GM23338 (cell line): Measurements from ENCODE around the gene ERRFI1.
"Not testable (repeated sequence)": the region's sequence is repeated elsewhere in the genome, so short reads cannot be mapped to it uniquely, and the experiment has no call there.

Experiments used
- CREB1 ChIP-seq: fragments of 250-450 bp; sonication (Bioruptor Pico); IDR thresholded peaks from 2 replicates; pipeline ENCODE4 v1.5.0; 2020; ENCODE audit warnings: low read depth, mild to moderate bottlenecking, moderate library complexity
- EZH2phosphoT487 ChIP-seq: fragments of 200-600 bp; sonication (generic); IDR thresholded peaks from one replicate; pipeline ENCODE4 v1.8.1; 2018; ENCODE audit warnings: antibody characterized with exemption; ENCODE audit not compliant: unreplicated experiment
- JUNB ChIP-seq: IDR thresholded peaks from one replicate; pipeline ENCODE4 v1.6.1; 2016; ENCODE audit warnings: antibody characterized with exemption; ENCODE audit not compliant: unreplicated experiment
- POLR2AphosphoS5 ChIP-seq: IDR thresholded peaks from 2 replicates; pipeline ENCODE4 v1.6.1; 2016; ENCODE audit warnings: antibody characterized with exemption, low read depth
- TF ChIP-seq, protein P1 (sequence below), 2 experiments: fragments of 200-600 bp in 1 of 2; sonication (generic) in 1 of 2; conservative IDR thresholded peaks; 2 replicates each; pipeline versions ENCODE4 v1.5.1 to v1.6.1; 2016 to 2017; ENCODE audit warnings: antibody characterized with exemption in 2 of 2, low read depth in 2 of 2, mild to moderate bottlenecking in 2 of 2, moderate library complexity in 1 of 2
- TF ChIP-seq, protein P2 (sequence below): IDR thresholded peaks from one replicate; pipeline ENCODE4 v1.6.1; 2018; ENCODE audit warnings: antibody characterized with exemption; ENCODE audit not compliant: unreplicated experiment
- TF ChIP-seq, protein P3 (sequence below): IDR thresholded peaks from 2 replicates; pipeline ENCODE4 v1.6.1; 2016; ENCODE audit warnings: antibody characterized with exemption

DNA sequence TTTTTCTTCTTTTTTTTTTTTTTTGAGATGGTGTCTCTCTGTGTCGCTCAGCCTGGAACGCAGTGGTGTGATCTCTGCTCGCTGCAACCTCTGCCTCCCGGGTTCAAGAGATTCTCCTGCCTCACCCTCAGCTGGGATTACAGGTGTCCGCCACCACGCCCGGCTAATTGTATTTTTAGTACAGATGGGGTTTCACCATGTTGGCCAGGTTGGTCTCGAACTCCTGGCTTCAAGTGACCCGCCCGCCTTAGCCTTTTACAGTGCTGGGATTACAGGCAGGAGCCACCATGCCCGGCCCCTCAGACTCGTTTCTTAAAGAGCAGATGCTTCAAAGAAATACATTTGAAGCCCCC lies 62.8 kb downstream of the ERRFI1 start:
- TF ChIP-seq, protein P1, sequence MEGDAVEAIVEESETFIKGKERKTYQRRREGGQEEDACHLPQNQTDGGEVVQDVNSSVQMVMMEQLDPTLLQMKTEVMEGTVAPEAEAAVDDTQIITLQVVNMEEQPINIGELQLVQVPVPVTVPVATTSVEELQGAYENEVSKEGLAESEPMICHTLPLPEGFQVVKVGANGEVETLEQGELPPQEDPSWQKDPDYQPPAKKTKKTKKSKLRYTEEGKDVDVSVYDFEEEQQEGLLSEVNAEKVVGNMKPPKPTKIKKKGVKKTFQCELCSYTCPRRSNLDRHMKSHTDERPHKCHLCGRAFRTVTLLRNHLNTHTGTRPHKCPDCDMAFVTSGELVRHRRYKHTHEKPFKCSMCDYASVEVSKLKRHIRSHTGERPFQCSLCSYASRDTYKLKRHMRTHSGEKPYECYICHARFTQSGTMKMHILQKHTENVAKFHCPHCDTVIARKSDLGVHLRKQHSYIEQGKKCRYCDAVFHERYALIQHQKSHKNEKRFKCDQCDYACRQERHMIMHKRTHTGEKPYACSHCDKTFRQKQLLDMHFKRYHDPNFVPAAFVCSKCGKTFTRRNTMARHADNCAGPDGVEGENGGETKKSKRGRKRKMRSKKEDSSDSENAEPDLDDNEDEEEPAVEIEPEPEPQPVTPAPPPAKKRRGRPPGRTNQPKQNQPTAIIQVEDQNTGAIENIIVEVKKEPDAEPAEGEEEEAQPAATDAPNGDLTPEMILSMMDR (conservative IDR thresholded peaks at IDR 0.05; ENCODE audit: low read depth in 2 of 2), result not testable (repeated sequence)
- TF ChIP-seq, protein P2, sequence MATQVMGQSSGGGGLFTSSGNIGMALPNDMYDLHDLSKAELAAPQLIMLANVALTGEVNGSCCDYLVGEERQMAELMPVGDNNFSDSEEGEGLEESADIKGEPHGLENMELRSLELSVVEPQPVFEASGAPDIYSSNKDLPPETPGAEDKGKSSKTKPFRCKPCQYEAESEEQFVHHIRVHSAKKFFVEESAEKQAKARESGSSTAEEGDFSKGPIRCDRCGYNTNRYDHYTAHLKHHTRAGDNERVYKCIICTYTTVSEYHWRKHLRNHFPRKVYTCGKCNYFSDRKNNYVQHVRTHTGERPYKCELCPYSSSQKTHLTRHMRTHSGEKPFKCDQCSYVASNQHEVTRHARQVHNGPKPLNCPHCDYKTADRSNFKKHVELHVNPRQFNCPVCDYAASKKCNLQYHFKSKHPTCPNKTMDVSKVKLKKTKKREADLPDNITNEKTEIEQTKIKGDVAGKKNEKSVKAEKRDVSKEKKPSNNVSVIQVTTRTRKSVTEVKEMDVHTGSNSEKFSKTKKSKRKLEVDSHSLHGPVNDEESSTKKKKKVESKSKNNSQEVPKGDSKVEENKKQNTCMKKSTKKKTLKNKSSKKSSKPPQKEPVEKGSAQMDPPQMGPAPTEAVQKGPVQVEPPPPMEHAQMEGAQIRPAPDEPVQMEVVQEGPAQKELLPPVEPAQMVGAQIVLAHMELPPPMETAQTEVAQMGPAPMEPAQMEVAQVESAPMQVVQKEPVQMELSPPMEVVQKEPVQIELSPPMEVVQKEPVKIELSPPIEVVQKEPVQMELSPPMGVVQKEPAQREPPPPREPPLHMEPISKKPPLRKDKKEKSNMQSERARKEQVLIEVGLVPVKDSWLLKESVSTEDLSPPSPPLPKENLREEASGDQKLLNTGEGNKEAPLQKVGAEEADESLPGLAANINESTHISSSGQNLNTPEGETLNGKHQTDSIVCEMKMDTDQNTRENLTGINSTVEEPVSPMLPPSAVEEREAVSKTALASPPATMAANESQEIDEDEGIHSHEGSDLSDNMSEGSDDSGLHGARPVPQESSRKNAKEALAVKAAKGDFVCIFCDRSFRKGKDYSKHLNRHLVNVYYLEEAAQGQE, result not testable (repeated sequence)
- TF ChIP-seq CREB1 (CRISPR knock-in tag); JUNB; POLR2AphosphoS5; EZH2phosphoT487: not testable (repeated sequence)
- TF ChIP-seq, protein P3, sequence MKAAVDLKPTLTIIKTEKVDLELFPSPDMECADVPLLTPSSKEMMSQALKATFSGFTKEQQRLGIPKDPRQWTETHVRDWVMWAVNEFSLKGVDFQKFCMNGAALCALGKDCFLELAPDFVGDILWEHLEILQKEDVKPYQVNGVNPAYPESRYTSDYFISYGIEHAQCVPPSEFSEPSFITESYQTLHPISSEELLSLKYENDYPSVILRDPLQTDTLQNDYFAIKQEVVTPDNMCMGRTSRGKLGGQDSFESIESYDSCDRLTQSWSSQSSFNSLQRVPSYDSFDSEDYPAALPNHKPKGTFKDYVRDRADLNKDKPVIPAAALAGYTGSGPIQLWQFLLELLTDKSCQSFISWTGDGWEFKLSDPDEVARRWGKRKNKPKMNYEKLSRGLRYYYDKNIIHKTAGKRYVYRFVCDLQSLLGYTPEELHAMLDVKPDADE, result not testable (repeated sequence)
